ENCODE results near the gene LRPAP1.

LRPAP1 gene

DNA sequence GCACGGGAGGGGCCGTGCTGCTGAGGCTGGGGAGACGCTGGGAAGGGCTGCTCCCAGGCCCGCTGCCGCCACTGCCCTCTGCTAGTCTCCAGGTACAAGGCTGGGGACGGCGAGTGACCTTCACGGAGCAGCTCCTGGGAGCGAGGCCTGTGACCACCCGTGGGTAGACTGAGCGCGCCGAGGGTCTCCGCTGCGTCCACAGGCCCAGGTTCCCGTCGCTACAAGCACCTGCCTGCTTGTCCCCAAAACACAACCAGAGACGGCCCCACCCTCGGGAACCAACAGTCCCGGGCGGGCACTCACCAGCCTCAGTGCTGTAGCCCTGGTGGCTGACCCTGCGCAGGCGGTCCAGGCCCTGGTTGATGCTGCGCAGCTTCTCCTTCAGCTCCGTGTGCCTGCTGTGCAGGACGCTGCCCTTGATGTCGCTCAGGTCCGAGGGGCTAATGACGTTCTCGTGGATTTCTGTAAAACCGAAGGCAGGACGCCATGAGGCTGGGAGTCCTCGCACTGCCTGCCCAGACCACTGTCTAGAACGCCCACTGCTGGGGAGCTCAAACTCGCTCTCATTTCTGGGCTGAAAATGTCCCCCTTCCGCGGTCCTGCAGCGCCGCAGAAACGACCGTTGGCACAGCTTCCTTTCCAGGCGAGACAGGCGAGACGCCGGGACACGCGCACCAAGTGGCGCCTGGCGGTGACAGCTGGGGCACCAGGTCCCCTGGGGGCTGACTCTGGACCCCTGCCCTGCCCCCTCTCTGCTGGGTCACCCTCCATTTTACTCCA is 14.3 kb downstream of the LRPAP1 start:
- Histone ChIP-seq H3K4me3 (ENCODE audit: low read depth, low read length) (no peak overlapping the region), H4K91ac (ENCODE audit: low read depth, low read length) (no peak overlapping the region), H3K4ac (ENCODE audit: low read depth, low read length) (no peak overlapping the region), H3K4me2 (ENCODE audit: low read length) (no peak overlapping the region), H3K79me1 (ENCODE audit: low read length) (no peaks in the 10 kb centered on the region), H2BK120ac (ENCODE audit: insufficient read depth, low read length, poor library complexity) (no peak overlapping the region), H2AFZ (ENCODE audit: insufficient read depth, low read length, poor library complexity) (no peak overlapping the region), H3K18ac (ENCODE audit: low read length) (no peak overlapping the region), H4K12ac (ENCODE audit: low read depth, low read length) (no peak overlapping the region), H3K4me1 (ENCODE audit: control insufficient read depth in 1 of 2, insufficient read depth in 2 of 2, low read length in 2 of 2) (no peaks in the 10 kb centered on the region), H4K8ac (ENCODE audit: low read depth, low read length) (no peak overlapping the region), H3K14ac (ENCODE audit: low read length) (no peak overlapping the region), H3K9me3 (ENCODE audit: insufficient read depth, low read depth, low read length) (no peaks in the 10 kb centered on the region), H2AK5ac (ENCODE audit: low read length) (no peak overlapping the region), H3K36me3 (ENCODE audit: control insufficient read depth in 1 of 2, insufficient read depth in 2 of 2, low read length in 2 of 2) (peaks cover 90 to 92% of the 10 kb centered on the region in 2 experiments), H3K23ac (ENCODE audit: low read length) (no peak overlapping the region), H3K9ac (ENCODE audit: low read length) (no peak overlapping the region), H3K27ac (ENCODE audit: low read depth, low read length) (no peak overlapping the region), H3K27me3 (ENCODE audit: insufficient read depth, low read length) (no peaks in the 10 kb centered on the region), H2BK5ac (ENCODE audit: low read depth, low read length, poor library complexity) (no peak overlapping the region), H3K79me2 (ENCODE audit: control insufficient read depth, insufficient read depth, low read length, poor library complexity) (no peaks in the 10 kb centered on the region), H2BK12ac (ENCODE audit: low read length) (no peak overlapping the region)
- no peak for DNase-seq
- no CpG with 5 or more reads among the region's 49 CpGs for WGBS (ENCODE audit: extremely low coverage, insufficient coverage, insufficient read length)

DNA sequence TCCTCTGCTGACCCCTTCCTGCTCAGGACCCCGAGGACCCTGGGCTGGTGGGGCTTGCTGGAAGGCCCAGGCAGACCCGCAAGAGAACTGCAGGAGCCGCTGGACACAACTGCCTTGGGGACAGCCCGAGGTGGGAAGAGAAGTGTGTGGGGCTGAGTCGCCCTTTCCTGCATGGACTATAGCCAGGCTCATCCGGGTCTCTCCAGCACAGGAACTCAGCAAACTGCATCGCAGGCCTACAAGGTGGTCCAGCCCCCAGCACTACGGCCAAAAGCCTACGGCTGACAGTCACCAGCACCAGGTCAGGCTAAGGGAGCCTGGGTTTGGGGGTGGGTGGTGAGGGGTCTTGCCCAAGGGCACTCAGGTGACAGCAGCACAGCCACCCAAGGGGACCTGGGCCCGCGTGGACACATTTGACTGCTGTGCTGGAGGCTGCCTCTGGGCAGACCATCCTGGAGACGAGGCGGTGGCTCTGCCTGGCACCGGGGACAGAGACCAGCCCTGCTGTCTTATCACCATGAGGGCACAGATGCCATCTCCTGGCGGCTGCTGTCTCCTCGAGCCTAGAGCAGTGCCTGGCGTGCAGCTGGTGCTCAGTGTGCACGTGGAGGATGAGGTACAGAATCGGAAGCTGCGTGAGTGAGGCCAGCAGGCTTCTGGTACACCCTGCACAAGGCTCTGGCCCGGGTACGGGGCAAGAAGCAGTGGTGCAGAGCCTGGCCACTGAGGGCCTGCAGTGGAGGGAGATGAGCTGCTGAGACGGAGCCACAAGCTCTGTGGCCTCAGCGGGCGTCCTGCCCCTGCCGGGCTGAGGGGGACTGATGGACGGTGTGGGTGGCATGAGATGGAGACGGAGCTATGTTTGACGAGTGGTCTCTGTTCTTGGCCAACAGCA is 15.1 kb downstream of the LRPAP1 start:
- no CpG with 5 or more reads among the region's 29 CpGs for WGBS (ENCODE audit: extremely low coverage, insufficient coverage, insufficient read length)
- DNase-seq = no peak

DNA sequence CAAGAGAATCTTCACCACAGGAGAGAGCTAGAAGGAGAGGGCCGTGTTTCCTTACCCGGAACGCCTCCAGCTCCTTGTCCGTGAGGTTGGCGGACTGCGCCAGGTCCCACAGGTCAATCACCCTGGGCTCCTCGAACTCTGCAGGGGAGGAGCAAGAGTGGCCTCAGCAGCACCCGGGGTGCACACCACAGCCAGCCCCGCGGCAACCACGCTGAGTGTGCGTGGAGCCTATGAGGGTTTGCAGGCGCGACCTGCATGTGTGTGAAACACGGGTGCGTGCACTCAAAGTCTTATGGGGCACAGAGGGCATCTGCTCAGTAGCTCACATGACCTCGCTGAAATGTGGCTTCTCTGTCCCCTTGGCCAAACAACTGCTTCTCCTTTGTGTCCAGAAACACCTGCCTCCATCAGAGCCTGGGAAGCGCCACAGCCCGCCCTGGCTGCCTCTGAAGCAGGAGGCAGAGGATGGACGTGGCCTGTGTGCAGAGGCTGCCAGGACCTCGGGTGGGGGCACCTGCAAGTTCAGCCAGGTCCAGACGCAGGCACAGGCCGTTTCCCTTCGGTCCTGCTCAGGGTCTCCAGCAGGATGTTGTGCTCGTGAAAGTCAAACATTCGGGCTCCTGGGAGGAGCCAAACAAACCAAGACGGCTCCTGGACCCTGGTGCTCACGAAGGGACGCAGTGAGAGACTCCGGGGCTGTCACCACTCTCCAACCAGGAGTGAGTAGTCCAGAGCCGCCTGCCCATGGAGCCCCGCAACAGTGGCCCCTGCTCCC is 16.0 kb downstream of the LRPAP1 start:
- DNase-seq = no peak
- Histone ChIP-seq H2BK12ac (ENCODE audit: low read length) (no peak overlapping the region), H3K79me1 (ENCODE audit: low read length) (no peaks in the 10 kb centered on the region), H4K91ac (ENCODE audit: low read depth, low read length) (no peak overlapping the region), H3K14ac (ENCODE audit: low read length) (no peak overlapping the region), H4K12ac (ENCODE audit: low read depth, low read length) (no peak overlapping the region), H3K79me2 (ENCODE audit: control insufficient read depth, insufficient read depth, low read length, poor library complexity) (no peaks in the 10 kb centered on the region), H3K9me3 (ENCODE audit: insufficient read depth, low read depth, low read length) (no peaks in the 10 kb centered on the region), H3K4ac (ENCODE audit: low read depth, low read length) (no peak overlapping the region), H2BK5ac (ENCODE audit: low read depth, low read length, poor library complexity) (no peak overlapping the region), H2BK120ac (ENCODE audit: insufficient read depth, low read length, poor library complexity) (no peak overlapping the region), H3K27me3 (ENCODE audit: insufficient read depth, low read length) (no peaks in the 10 kb centered on the region), H3K23ac (ENCODE audit: low read length) (no peak overlapping the region), H3K18ac (ENCODE audit: low read length) (no peak overlapping the region), H2AFZ (ENCODE audit: insufficient read depth, low read length, poor library complexity) (no peak overlapping the region), H3K4me2 (ENCODE audit: low read length) (no peak overlapping the region), H3K27ac (ENCODE audit: low read depth, low read length) (no peak overlapping the region), H3K9ac (ENCODE audit: low read length) (no peak overlapping the region), H3K4me1 (ENCODE audit: control insufficient read depth in 1 of 2, insufficient read depth in 2 of 2, low read length in 2 of 2) (no peaks in the 10 kb centered on the region), H2AK5ac (ENCODE audit: low read length) (no peak overlapping the region), H3K36me3 (ENCODE audit: control insufficient read depth in 1 of 2, insufficient read depth in 2 of 2, low read length in 2 of 2) (peaks cover 92 to 93% of the 10 kb centered on the region in 2 experiments), H3K4me3 (ENCODE audit: low read depth, low read length) (no peak overlapping the region), H4K8ac (ENCODE audit: low read depth, low read length) (no peak overlapping the region)
- WGBS (ENCODE audit: extremely low coverage, insufficient coverage, insufficient read length) = no CpG with 5 or more reads among the region's 32 CpGs

More for the DNA sequence above, 15.1 kb downstream of the LRPAP1 start:
- H2BK5ac ChIP-seq (ENCODE audit: low read depth, low read length, poor library complexity) = no peak overlapping the region
- H3K9ac ChIP-seq (ENCODE audit: low read length) = no peak overlapping the region
- no peaks in the 10 kb centered on the region for H3K4me1 ChIP-seq (ENCODE audit: control insufficient read depth in 1 of 2, insufficient read depth in 2 of 2, low read length in 2 of 2)
- H3K23ac ChIP-seq (ENCODE audit: low read length) = no peak overlapping the region
- H4K8ac ChIP-seq (ENCODE audit: low read depth, low read length) = no peak overlapping the region
- no peak overlapping the region for H2AFZ ChIP-seq (ENCODE audit: insufficient read depth, low read length, poor library complexity)
- H2AK5ac ChIP-seq (ENCODE audit: low read length) = no peak overlapping the region
- no peak overlapping the region for H3K18ac ChIP-seq (ENCODE audit: low read length)
- no peak overlapping the region for H4K91ac ChIP-seq (ENCODE audit: low read depth, low read length)
- no peak overlapping the region for H2BK12ac ChIP-seq (ENCODE audit: low read length)
- H3K79me2 ChIP-seq (ENCODE audit: control insufficient read depth, insufficient read depth, low read length, poor library complexity) = no peaks in the 10 kb centered on the region
- H3K27me3 ChIP-seq (ENCODE audit: insufficient read depth, low read length) = no peaks in the 10 kb centered on the region
- H3K4me3 ChIP-seq (ENCODE audit: low read depth, low read length) = no peak overlapping the region
- H3K27ac ChIP-seq (ENCODE audit: low read depth, low read length) = no peak overlapping the region
- no peak overlapping the region for H2BK120ac ChIP-seq (ENCODE audit: insufficient read depth, low read length, poor library complexity)
- H3K9me3 ChIP-seq (ENCODE audit: insufficient read depth, low read depth, low read length) = no peaks in the 10 kb centered on the region
- H3K36me3 ChIP-seq (ENCODE audit: control insufficient read depth in 1 of 2, insufficient read depth in 2 of 2, low read length in 2 of 2) = peaks cover 92 to 93% of the 10 kb centered on the region in 2 experiments
- no peak overlapping the region for H3K4ac ChIP-seq (ENCODE audit: low read depth, low read length)
- H3K4me2 ChIP-seq (ENCODE audit: low read length) = no peak overlapping the region
- no peaks in the 10 kb centered on the region for H3K79me1 ChIP-seq (ENCODE audit: low read length)
- H3K14ac ChIP-seq (ENCODE audit: low read length) = no peak overlapping the region
- no peak overlapping the region for H4K12ac ChIP-seq (ENCODE audit: low read depth, low read length)

DNA sequence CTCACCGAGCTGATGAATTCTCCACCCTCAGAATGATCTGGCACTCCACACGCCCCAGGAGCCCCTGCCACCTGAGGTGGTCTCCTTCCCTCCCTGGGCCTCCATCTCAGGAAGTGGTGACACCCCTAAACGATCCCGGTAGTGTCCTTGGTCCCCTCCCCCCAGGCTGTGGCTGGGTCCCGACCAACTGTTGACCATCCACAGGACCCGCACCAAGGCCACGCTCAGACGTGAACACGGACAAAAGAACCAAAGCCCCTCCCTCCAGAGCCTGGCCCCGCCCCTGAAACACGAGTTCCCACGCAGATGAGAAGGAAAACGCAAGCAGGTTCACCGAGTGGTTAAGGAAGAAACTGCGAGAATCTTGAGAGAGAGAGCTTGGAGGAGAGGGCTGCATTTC is 16.6 kb downstream of the LRPAP1 start:
- Histone ChIP-seq H3K79me1 (ENCODE audit: low read length) (no peaks in the 10 kb centered on the region), H3K9me3 (ENCODE audit: insufficient read depth, low read depth, low read length) (no peaks in the 10 kb centered on the region), H3K18ac (ENCODE audit: low read length) (no peak overlapping the region), H3K4me2 (ENCODE audit: low read length) (no peak overlapping the region), H3K14ac (ENCODE audit: low read length) (no peak overlapping the region), H2AK5ac (ENCODE audit: low read length) (no peak overlapping the region), H4K8ac (ENCODE audit: low read depth, low read length) (no peak overlapping the region), H3K27ac (ENCODE audit: low read depth, low read length) (no peak overlapping the region), H4K12ac (ENCODE audit: low read depth, low read length) (no peak overlapping the region), H3K4me1 (ENCODE audit: control insufficient read depth in 1 of 2, insufficient read depth in 2 of 2, low read length in 2 of 2) (no peaks in the 10 kb centered on the region), H3K79me2 (ENCODE audit: control insufficient read depth, insufficient read depth, low read length, poor library complexity) (no peaks in the 10 kb centered on the region), H3K36me3 (ENCODE audit: control insufficient read depth in 1 of 2, insufficient read depth in 2 of 2, low read length in 2 of 2) (peaks cover 89 to 92% of the 10 kb centered on the region in 2 experiments), H3K4ac (ENCODE audit: low read depth, low read length) (no peak overlapping the region), H2BK12ac (ENCODE audit: low read length) (no peak overlapping the region), H3K9ac (ENCODE audit: low read length) (no peak overlapping the region), H2AFZ (ENCODE audit: insufficient read depth, low read length, poor library complexity) (no peak overlapping the region), H2BK5ac (ENCODE audit: low read depth, low read length, poor library complexity) (no peak overlapping the region), H3K4me3 (ENCODE audit: low read depth, low read length) (no peak overlapping the region), H2BK120ac (ENCODE audit: insufficient read depth, low read length, poor library complexity) (no peak overlapping the region), H3K27me3 (ENCODE audit: insufficient read depth, low read length) (no peaks in the 10 kb centered on the region), H3K23ac (ENCODE audit: low read length) (no peak overlapping the region), H4K91ac (ENCODE audit: low read depth, low read length) (no peak overlapping the region)
- no peak for DNase-seq
- no CpG with 5 or more reads among the region's 15 CpGs for WGBS (ENCODE audit: extremely low coverage, insufficient coverage, insufficient read length)

Measured in trophoblast cell (in vitro differentiated cells and primary cell).